Neural progenitor cell (in vitro differentiated cells): ENCODE measurements around the gene FAM3C.

Source experiments
- CTCF ChIP-seq: fragments of 200-600 bp; sonication (generic); IDR thresholded peaks from 2 replicates; pipeline ENCODE4 v1.5.1; 2017; ENCODE audit warnings: antibody characterized with exemption, mild to moderate bottlenecking
- EZH2 ChIP-seq: fragments of 200-600 bp; sonication (generic); IDR thresholded peaks from 2 replicates; pipeline ENCODE4 v1.6.1; 2017; ENCODE audit warnings: antibody characterized with exemption, mild to moderate bottlenecking, moderate library complexity
- EZH2phosphoT487 ChIP-seq: fragments of 200-600 bp; sonication (generic); IDR thresholded peaks from 2 replicates; pipeline ENCODE4 v1.6.1; 2017; ENCODE audit warnings: antibody characterized with exemption

- TF ChIP-seq EZH2 (no peak), CTCF (no peak), EZH2phosphoT487 (no peak)
Measured at GRCh38 chr7:121440857-121441503, 44.9 kb upstream of the FAM3C start.
